ENCODE measurements around the gene RGS7. TPM values are rescaled to one million over a fixed set of nuclear protein-coding genes. Genes with fewer than 3 reads are reported as not detected.

The RGS7 gene
- total and polyA plus RNA-seq, 7 experiments from 2014 or later, result not detected

GRCh38 chr1:240967070-240967724, 389.8 kb downstream of the RGS7 start:
- ChIA-PET CTCF (no interaction called here), POLR2A (no interaction called here)
- H3K4me1 ChIP-seq (ENCODE audit: control insufficient read depth in 2 of 2, insufficient read depth in 2 of 2, low read length in 2 of 2), result no peaks in the 10 kb centered on the region
- Mint-ChIP-seq H3K4me3 (no peak overlapping the region), H3K4me1 (no peaks in the 10 kb centered on the region), H3K27ac (no peak overlapping the region), H3K27me3 (peaks cover 0 to 12% (median 0%) of the 10 kb centered on the region in 5 donors), H3K36me3 (peaks cover 0 to 4% (median 0%) of the 10 kb centered on the region in 5 donors), H3K9me3 (peaks cover 0 to 11% (median 1%) of the 10 kb centered on the region in 11 donors)
- no peaks in the 10 kb centered on the region for H3K36me3 ChIP-seq (ENCODE audit: control insufficient read depth in 2 of 3, insufficient read depth in 3 of 3, low read length in 3 of 3)
- H3K9me3 ChIP-seq (ENCODE audit: control insufficient read depth in 2 of 3, low read length in 3 of 3), result no peaks in the 10 kb centered on the region
- ATAC-seq (no peak), DNase-seq (no peak)
- no peak overlapping the region for H3K4me3 ChIP-seq (ENCODE audit: low read length)
- intact Hi-C loops (cut with micrococcal nuclease), result no loop called here
- no peak overlapping the region for H3K27ac ChIP-seq (ENCODE audit: low read depth, low read length)
- no peaks in the 10 kb centered on the region for H3K27me3 ChIP-seq (ENCODE audit: control insufficient read depth in 2 of 2, insufficient read depth in 2 of 2, low read length in 2 of 2)

- CTCF ChIA-PET, result no interaction called here
Observed at GRCh38 chr1:240965581-240966091, 391.4 kb downstream of the RGS7 start.

DNA sequence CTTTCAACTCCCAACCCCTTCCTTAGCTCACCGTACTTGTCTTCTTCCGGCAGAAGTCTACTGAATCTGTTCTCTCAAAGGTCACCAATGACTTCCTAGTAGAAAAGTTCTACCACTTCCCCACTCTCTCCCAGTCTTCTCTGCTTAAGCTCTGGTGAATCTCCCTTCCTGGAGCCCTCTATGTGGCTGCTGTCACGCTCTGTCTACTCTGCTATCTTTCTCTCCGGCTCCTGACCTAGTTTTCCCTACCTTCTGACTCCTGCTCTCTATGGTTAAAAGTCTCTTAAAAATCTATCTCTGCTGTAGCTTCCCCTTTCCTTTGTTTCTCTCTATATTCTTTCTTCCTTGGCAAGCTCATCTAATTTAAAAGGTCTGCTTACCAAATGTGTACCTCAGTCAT, 394.9 kb downstream of the RGS7 start:
- Mint-ChIP-seq H3K36me3 (no peaks in the 10 kb centered on the region), H3K4me3 (no peak overlapping the region)
- DNase-seq, result no peak

More at GRCh38 chr1:240965581-240966091, 391.4 kb downstream of the RGS7 start:
- no peak for DNase-seq
- no peaks in the 10 kb centered on the region for H3K9me3 ChIP-seq (ENCODE audit: control insufficient read depth in 2 of 3, low read length in 3 of 3)
- peaks cover 0 to 4% (median 0%) of the 10 kb centered on the region in 5 donors for H3K36me3 Mint-ChIP-seq
- H3K36me3 ChIP-seq (ENCODE audit: control insufficient read depth in 2 of 3, insufficient read depth in 3 of 3, low read length in 3 of 3), result no peaks in the 10 kb centered on the region
- no peak overlapping the region for H3K4me3 ChIP-seq (ENCODE audit: low read length)
- intact Hi-C loops (cut with micrococcal nuclease), result no loop called here
- no peak overlapping the region for H3K4me3 Mint-ChIP-seq
- H3K4me1 ChIP-seq (ENCODE audit: control insufficient read depth in 2 of 2, insufficient read depth in 2 of 2, low read length in 2 of 2), result no peaks in the 10 kb centered on the region
- no peaks in the 10 kb centered on the region for H3K4me1 Mint-ChIP-seq
- no peak overlapping the region for H3K27ac ChIP-seq (ENCODE audit: low read depth, low read length)
- POLR2A ChIA-PET, result no interaction called here
- H3K9me3 Mint-ChIP-seq, result peaks cover 0 to 7% (median 0%) of the 10 kb centered on the region in 11 donors
- H3K27ac Mint-ChIP-seq, result no peak overlapping the region
- H3K27me3 ChIP-seq (ENCODE audit: control insufficient read depth in 2 of 2, insufficient read depth in 2 of 2, low read length in 2 of 2), result no peaks in the 10 kb centered on the region
- no peak for ATAC-seq
- peaks cover 0 to 12% (median 0%) of the 10 kb centered on the region in 5 donors for H3K27me3 Mint-ChIP-seq

GRCh38 chr1:240956424-240956823, 400.6 kb downstream of the RGS7 start:
- Histone ChIP-seq H3K4me1 (ENCODE audit: control insufficient read depth in 2 of 2, insufficient read depth in 2 of 2, low read length in 2 of 2) (no peaks in the 10 kb centered on the region), H3K36me3 (ENCODE audit: control insufficient read depth in 2 of 3, insufficient read depth in 3 of 3, low read length in 3 of 3) (no peaks in the 10 kb centered on the region), H3K27ac (ENCODE audit: low read depth, low read length) (no peak overlapping the region), H3K27me3 (ENCODE audit: control insufficient read depth in 2 of 2, insufficient read depth in 2 of 2, low read length in 2 of 2) (no peaks in the 10 kb centered on the region), H3K4me3 (ENCODE audit: low read length) (no peak overlapping the region), H3K9me3 (ENCODE audit: control insufficient read depth in 2 of 3, low read length in 3 of 3) (no peaks in the 10 kb centered on the region)
- Mint-ChIP-seq H3K27ac (no peak overlapping the region), H3K4me3 (no peak overlapping the region), H3K4me1 (no peaks in the 10 kb centered on the region), H3K9me3 (peaks cover 0 to 15% (median 1%) of the 10 kb centered on the region in 11 donors), H3K36me3 (no peaks in the 10 kb centered on the region), H3K27me3 (no peaks in the 10 kb centered on the region)
- ChIA-PET POLR2A (no interaction called here), CTCF (no interaction called here)
- no peak for DNase-seq
- intact Hi-C loops (cut with micrococcal nuclease), result no loop called here
- no peak for ATAC-seq

More for the DNA sequence above, 394.9 kb downstream of the RGS7 start:
- Histone ChIP-seq H3K4me3 (ENCODE audit: low read length) (no peak overlapping the region), H3K27me3 (ENCODE audit: control insufficient read depth in 2 of 2, insufficient read depth in 2 of 2, low read length in 2 of 2) (no peaks in the 10 kb centered on the region), H3K4me1 (ENCODE audit: control insufficient read depth in 2 of 2, insufficient read depth in 2 of 2, low read length in 2 of 2) (no peaks in the 10 kb centered on the region), H3K36me3 (ENCODE audit: control insufficient read depth in 2 of 3, insufficient read depth in 3 of 3, low read length in 3 of 3) (no peaks in the 10 kb centered on the region), H3K9me3 (ENCODE audit: control insufficient read depth in 2 of 3, low read length in 3 of 3) (no peaks in the 10 kb centered on the region), H3K27ac (ENCODE audit: low read depth, low read length) (no peak overlapping the region)
- Mint-ChIP-seq H3K27me3 (no peaks in the 10 kb centered on the region), H3K4me1 (no peaks in the 10 kb centered on the region), H3K27ac (no peak overlapping the region), H3K9me3 (peaks cover 0 to 3% (median 0%) of the 10 kb centered on the region in 11 donors)
- intact Hi-C loops (cut with micrococcal nuclease), result no loop called here
- no peak for ATAC-seq
- ChIA-PET CTCF (no interaction called here), POLR2A (no interaction called here)

GRCh38 chr1:240956020-240956419, 401.0 kb downstream of the RGS7 start:
- CTCF ChIA-PET, result no interaction called here
- POLR2A ChIA-PET, result no interaction called here
- ATAC-seq, result no peak
- Mint-ChIP-seq H3K36me3 (no peaks in the 10 kb centered on the region), H3K4me1 (no peaks in the 10 kb centered on the region), H3K27ac (no peak overlapping the region), H3K4me3 (no peak overlapping the region), H3K9me3 (peaks cover 0 to 15% (median 2%) of the 10 kb centered on the region in 11 donors), H3K27me3 (no peaks in the 10 kb centered on the region)
- Histone ChIP-seq H3K27me3 (ENCODE audit: control insufficient read depth in 2 of 2, insufficient read depth in 2 of 2, low read length in 2 of 2) (no peaks in the 10 kb centered on the region), H3K27ac (ENCODE audit: low read depth, low read length) (no peak overlapping the region), H3K4me1 (ENCODE audit: control insufficient read depth in 2 of 2, insufficient read depth in 2 of 2, low read length in 2 of 2) (no peaks in the 10 kb centered on the region), H3K36me3 (ENCODE audit: control insufficient read depth in 2 of 3, insufficient read depth in 3 of 3, low read length in 3 of 3) (no peaks in the 10 kb centered on the region), H3K4me3 (ENCODE audit: low read length) (no peak overlapping the region), H3K9me3 (ENCODE audit: control insufficient read depth in 2 of 3, low read length in 3 of 3) (no peaks in the 10 kb centered on the region)
- DNase-seq, result no peak
- intact Hi-C loops (cut with micrococcal nuclease), result no loop called here

DNA sequence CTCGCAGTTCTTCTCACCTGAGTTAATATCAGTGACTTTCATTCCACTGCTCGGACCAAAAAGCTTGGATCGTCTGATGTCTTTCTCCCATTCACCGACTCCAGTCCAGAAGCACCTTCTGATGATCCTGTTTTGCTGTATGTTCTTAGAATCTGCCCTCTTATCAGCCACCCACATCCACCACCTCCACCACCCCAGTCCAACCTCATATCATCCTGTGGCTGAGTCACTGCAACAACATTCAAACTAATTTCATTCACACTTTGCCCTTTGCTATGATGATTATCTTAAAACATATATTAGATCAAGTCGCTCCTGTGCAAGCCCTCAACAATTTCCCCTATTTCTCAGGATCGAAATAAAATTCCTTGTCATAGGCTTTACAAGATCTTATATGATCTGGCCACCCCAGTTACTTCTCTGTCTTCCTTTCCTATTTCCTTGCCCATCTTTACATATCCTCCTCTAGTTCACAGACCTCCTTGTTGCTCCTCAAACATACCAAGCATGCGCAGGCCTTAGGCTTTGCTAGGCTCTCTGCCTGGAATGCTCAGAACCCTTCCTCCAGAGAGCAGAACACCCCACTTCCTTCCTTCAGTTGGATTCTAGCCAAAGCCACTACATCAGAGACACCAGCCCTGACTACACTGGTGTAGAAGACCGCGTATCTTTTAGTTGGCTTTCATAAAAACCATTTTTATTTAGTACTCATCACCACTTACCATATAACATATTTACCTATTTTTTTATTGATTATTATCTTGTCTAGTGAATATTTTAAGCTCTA, 409.4 kb downstream of the RGS7 start:
- CTCF ChIA-PET, result no interaction called here

More for the DNA sequence above, 409.4 kb downstream of the RGS7 start:
- Histone ChIP-seq H3K4me3 (ENCODE audit: low read length) (no peak overlapping the region), H3K27me3 (ENCODE audit: control insufficient read depth in 2 of 2, insufficient read depth in 2 of 2, low read length in 2 of 2) (no peaks in the 10 kb centered on the region), H3K36me3 (ENCODE audit: control insufficient read depth in 2 of 3, insufficient read depth in 3 of 3, low read length in 3 of 3) (no peaks in the 10 kb centered on the region), H3K4me1 (ENCODE audit: control insufficient read depth in 2 of 2, insufficient read depth in 2 of 2, low read length in 2 of 2) (no peaks in the 10 kb centered on the region), H3K9me3 (ENCODE audit: control insufficient read depth in 2 of 3, low read length in 3 of 3) (no peaks in the 10 kb centered on the region), H3K27ac (ENCODE audit: low read depth, low read length) (no peak overlapping the region)
- peaks cover 0 to 6% (median 0%) of the 10 kb centered on the region in 11 donors for H3K9me3 Mint-ChIP-seq
- ATAC-seq (no peak), DNase-seq (no peak)
- no peaks in the 10 kb centered on the region for H3K4me1 Mint-ChIP-seq
- no peak overlapping the region for H3K27ac Mint-ChIP-seq
- no peaks in the 10 kb centered on the region for H3K36me3 Mint-ChIP-seq
- peaks cover 0 to 4% (median 0%) of the 10 kb centered on the region in 5 donors for H3K27me3 Mint-ChIP-seq
- H3K4me3 Mint-ChIP-seq, result no peak overlapping the region
- intact Hi-C loops (cut with micrococcal nuclease), result loop anchor here in 1 of 2 donors (10.0 kb wide), 1 partner anchor 493 kb away; no protein-coding TSS in a partner anchor
- POLR2A ChIA-PET, result no interaction called here

Measured in naive thymus-derived CD4-positive, alpha-beta T cell (primary cell).